HEK293 (cell line): ENCODE data around the gene AGAP1.

ENCODE experiments used
- ATF2 ChIP-seq: fragments of 450-650 bp; formaldehyde crosslinking; IDR thresholded peaks from 2 replicates; pipeline ENCODE4 v1.5.1; 2016; ENCODE audit warnings: missing biosample characterization, missing genetic modification characterization, low read depth
- CTCF ChIP-seq: fragments of 450-650 bp; formaldehyde crosslinking; IDR thresholded peaks from 2 replicates; pipeline ENCODE4 v1.5.1; 2016; ENCODE audit warnings: missing biosample characterization, missing genetic modification characterization
- GLIS2 ChIP-seq: fragments of 450-650 bp; formaldehyde crosslinking; IDR thresholded peaks from 2 replicates; pipeline ENCODE4 v1.5.1; 2016; ENCODE audit warnings: missing biosample characterization, missing genetic modification characterization
- HOXA7 ChIP-seq: sonication (generic); formaldehyde crosslinking; IDR thresholded peaks from 2 replicates; pipeline ENCODE4 v1.8.1; 2022; ENCODE audit warnings: missing genetic modification reagents, borderline replicate concordance
- SETDB1 ChIP-seq: IDR thresholded peaks from one replicate; pipeline ENCODE4 v1.6.1; 2017; ENCODE audit warnings: mild to moderate bottlenecking, low read length, moderate library complexity, mixed read lengths; ENCODE audit not compliant: insufficient read length
- ZEB2 ChIP-seq: fragments of 450-650 bp; formaldehyde crosslinking; IDR thresholded peaks from 2 replicates; pipeline ENCODE4 v1.5.1; 2016; ENCODE audit warnings: missing biosample characterization, missing genetic modification characterization
- ZNF169 ChIP-seq: fragments of 450-650 bp; formaldehyde crosslinking; IDR thresholded peaks from 2 replicates; pipeline ENCODE4 v1.5.1; 2016; ENCODE audit warnings: missing biosample characterization, missing genetic modification characterization
- ZNF335 ChIP-seq: fragments of 450-650 bp; formaldehyde crosslinking; conservative IDR thresholded peaks from 2 replicates; pipeline ENCODE4 v1.5.1; 2016; ENCODE audit warnings: missing biosample characterization, missing genetic modification characterization
- ZNF366 ChIP-seq: fragments of 450-650 bp; formaldehyde crosslinking; conservative IDR thresholded peaks from 2 replicates; pipeline ENCODE4 v1.5.1; 2016; ENCODE audit warnings: missing biosample characterization, missing genetic modification characterization
- ZNF416 ChIP-seq: fragments of 450-650 bp; formaldehyde crosslinking; IDR thresholded peaks from 2 replicates; pipeline ENCODE4 v1.5.1; 2016; ENCODE audit warnings: missing biosample characterization, missing genetic modification characterization
- ZNF521 ChIP-seq: fragments of 450-650 bp; formaldehyde crosslinking; IDR thresholded peaks from 2 replicates; pipeline ENCODE4 v1.5.1; 2017; ENCODE audit warnings: missing biosample characterization, mild to moderate bottlenecking, missing genetic modification characterization
- ZNF623 ChIP-seq: fragments of 450-650 bp; formaldehyde crosslinking; IDR thresholded peaks from 2 replicates; pipeline ENCODE4 v1.5.1; 2016; ENCODE audit warnings: missing biosample characterization, missing genetic modification characterization

- TF ChIP-seq CTCF: no peak
- TF ChIP-seq ZNF416 (tag by site-specific recombination): no peak
- TF ChIP-seq ZEB2: no peak
- no peak for TF ChIP-seq SETDB1
- no peak for TF ChIP-seq ZNF521 (tag by site-specific recombination)
- no peak for TF ChIP-seq ZNF169 (tag by site-specific recombination)
- TF ChIP-seq ZNF366 (tag by site-specific recombination): no peak
- TF ChIP-seq ATF2 (tag by site-specific recombination): no peak
- no peak for TF ChIP-seq ZNF335 (tag by site-specific recombination)
- TF ChIP-seq GLIS2: no peak
- no peak for TF ChIP-seq ZNF623 (tag by site-specific recombination)
- TF ChIP-seq HOXA7 (CRISPR knock-in tag): no peak
These were observed 404.1 kb downstream of the AGAP1 start for GRCh38 chr2:235897992-235898391.
